Nucleus accumbens (tissue), 56 donors: ENCODE data around the gene PSMD1.
A peak's percentile ranks its signal among the peaks of the same experiment; 100 is the strongest.

Experiments used
- DNase-seq, 56 donors: peaks; one replicate each; lab custom pipeline; 2025; lab: John Stamatoyannopoulos, UW

Gene PSMD1

GRCh38 chr2:231100990-231101389 lies 44.3 kb downstream of the PSMD1 start:
- DNase-seq: no peak

DNA sequence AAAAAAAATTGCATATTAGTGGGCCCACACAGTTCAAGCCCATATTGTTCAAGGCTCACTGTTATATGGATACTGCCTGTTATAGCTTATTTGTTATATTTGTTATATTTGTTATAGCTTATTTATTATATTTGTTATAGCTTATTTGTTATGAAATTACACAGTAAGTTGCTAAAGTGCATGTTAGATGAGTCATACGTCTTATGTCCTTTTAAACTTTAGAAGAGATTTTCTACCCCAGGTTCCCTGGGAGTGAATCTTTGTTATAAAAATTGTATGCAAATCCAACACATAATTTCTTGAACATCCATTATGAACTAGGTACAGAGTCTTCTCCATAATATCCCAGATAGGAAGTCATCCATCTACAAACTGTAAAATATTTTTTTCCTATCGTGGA lies 46.1 kb downstream of the PSMD1 start:
- no peak for DNase-seq

- DNase-seq: peak in 39 of 56 donors; percentile 2 to 80 (median 18)
Measured at GRCh38 chr2:231104115-231104713, 47.5 kb downstream of the PSMD1 start.

DNA sequence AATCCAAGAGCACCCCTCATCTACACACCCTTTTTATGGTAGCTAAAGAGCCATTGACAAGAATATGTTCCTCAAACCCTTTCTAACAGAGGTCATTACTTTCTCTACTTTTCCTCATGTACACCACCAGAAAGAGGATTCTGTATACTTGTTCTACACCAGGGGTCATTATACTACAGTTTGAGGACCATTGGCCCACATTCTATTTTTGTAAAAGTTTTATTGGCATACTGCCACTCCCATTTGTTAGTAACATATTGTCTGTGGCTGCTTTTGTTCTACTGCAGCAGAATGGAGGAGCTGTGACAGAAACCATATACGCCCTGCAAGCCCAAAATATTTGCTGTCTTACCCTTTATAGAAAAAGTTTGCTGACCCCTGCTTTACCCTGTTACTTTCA lies 53.9 kb downstream of the PSMD1 start:
- DNase-seq: no peak

GRCh38 chr2:231111987-231112386 lies 55.3 kb downstream of the PSMD1 start:
- peak in 2 of 56 donors; percentile 4 to 22 for DNase-seq

DNA sequence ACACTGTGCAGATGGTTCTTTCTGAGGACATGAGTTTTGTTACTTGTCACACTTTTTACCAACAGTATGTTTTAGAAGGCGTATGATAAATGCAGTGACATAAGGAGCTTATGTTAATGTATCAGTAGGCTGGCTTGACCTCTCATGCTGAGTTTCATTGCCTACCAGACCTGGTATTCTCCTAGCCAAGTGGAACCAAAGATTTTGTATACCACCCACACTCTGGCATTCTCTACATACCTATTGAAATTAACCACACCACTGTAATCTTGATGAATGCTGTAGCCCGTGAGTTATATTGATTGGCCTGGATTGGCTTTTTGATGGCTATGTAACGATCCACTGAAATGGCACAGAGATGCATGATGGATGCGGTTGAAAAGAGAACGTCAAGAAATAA lies 56.8 kb downstream of the PSMD1 start:
- no peak for DNase-seq

DNA sequence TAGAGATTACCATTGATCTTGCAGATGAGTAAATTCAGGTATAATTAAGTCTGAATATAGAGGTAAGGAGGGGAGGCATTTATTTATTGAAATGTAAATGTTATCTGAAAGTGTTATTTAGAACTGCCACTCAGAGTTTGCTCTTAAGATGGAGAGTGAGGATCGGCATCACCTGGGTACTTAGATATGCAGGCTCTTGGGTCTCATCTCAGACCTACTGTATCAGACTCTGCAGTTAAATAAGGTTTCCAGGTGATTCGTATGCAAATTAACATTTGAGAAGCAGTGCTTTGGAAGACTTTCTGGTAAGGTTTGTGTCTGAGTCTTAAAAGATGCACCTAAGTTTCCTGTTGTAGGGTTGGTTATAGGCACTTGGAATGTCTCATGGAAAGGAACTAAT lies 59.0 kb downstream of the PSMD1 start:
- DNase-seq: no peak

DNA sequence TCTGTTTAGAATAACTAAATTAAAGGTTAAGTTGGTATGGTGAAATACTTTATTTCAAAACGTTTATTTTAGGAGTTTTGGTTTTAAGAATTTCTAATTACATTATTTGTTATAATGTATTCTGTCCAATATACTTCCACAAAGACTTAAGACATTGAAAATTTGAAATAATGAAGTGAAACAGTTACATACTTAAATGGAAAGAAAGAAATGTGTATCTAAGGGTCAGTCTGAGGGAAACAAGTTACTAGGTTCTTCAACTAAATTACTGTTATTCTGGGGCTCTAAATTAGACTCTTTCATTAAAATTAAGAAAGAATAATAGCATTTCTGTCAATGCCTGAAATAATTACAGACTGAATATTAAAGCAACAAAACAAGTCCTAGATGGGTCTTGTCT lies 60.5 kb downstream of the PSMD1 start:
- no peak for DNase-seq

- no peak for DNase-seq
Measured at GRCh38 chr2:231117922-231118613, 61.4 kb downstream of the PSMD1 start.

DNA sequence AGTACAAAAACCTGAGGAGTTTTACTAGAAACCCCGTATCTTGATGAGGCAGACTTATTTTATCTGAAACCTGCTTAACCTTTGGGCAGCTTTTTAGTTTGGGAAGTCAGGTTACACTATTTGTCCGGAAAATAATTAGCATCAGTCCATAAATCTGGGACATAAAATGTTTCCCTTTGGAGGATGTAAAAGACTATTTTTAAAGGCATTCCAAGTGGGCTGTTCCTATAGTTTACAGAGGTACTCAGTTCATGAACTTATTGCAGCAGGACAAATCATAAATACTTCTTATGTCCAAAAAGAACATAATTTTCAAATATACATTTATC lies 61.9 kb downstream of the PSMD1 start:
- no peak for DNase-seq

DNA sequence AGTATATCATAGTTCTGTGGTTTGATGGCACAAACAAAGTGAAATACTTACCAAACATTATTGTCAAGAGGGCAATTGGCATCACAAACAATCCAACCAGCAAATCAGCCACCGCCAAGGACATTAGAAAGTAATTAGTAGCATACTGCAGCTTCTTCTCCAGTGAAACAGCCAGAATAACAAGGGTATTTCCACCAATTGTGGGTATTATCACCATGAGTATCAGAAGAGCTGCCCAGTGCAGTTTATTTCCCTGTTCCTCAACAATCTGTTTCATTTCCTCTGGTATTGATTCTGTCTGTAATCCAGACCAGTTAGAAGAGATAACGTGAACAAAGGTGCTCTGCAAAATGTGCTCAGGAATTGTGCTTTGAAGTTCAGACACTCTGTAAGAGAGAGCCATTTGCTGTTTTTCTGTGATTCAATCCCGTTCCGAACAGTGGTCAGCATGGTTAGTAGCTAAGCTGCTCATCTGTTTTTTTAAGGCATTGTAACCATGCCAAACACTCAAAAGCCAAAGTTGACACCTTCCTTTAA lies 66.8 kb downstream of the PSMD1 start:
- no peak for DNase-seq

- peak in 2 of 56 donors; percentile 8 to 16 for DNase-seq
Measured at GRCh38 chr2:231124838-231125568, 68.3 kb downstream of the PSMD1 start, which contains the start of gene HTR2B. TSS of gene HTR2B (minus strand) at chr2:231125042. CDS start at chr2:231123764, 1,278 bp downstream.

GRCh38 chr2:231126123-231126522 lies 69.5 kb downstream of the PSMD1 start:
- DNase-seq: no peak

DNA sequence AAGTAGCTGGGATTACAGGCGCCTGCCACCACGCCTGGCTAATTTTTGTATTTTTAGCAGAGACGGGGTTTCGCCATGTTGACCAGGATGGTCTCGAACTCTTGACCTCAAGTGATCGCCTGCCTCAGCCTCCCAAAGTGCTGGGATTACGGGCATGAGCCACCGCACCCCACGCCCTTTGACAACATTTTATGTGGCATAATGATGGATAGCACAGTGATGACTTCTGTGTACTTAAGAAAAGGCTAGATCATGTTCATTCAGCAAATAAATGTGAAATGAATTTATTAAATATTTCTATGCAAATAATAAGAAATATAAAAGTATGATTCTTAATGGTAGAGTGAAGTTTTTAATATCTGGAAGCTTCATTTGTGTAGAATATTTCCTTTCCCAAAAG lies 70.8 kb downstream of the PSMD1 start:
- DNase-seq: no peak

GRCh38 chr2:231127936-231128335 lies 71.3 kb downstream of the PSMD1 start:
- no peak for DNase-seq

- no peak for DNase-seq
Measured at GRCh38 chr2:231128541-231128940, 71.9 kb downstream of the PSMD1 start.

DNA sequence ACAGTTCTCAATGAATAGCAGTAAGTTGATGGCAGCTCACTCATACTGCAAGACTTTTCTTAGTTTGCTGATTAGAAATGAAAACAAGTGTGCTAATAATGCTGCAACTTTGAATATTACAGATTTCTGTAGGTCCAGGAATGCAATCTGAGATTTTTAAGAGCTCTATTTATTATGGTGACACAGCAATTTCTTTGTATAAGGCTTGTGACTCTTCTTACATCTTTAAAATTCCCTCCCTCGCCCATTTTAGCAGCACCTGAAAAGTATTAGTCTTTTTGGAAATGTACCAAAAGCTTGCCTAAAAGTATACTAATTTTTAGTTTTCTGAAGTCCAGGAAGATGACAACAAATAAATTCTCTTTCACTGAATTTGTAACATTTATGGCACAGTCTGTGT lies 72.5 kb downstream of the PSMD1 start:
- DNase-seq: no peak

GRCh38 chr2:231130336-231131056 lies 73.8 kb downstream of the PSMD1 start:
- no peak for DNase-seq

DNA sequence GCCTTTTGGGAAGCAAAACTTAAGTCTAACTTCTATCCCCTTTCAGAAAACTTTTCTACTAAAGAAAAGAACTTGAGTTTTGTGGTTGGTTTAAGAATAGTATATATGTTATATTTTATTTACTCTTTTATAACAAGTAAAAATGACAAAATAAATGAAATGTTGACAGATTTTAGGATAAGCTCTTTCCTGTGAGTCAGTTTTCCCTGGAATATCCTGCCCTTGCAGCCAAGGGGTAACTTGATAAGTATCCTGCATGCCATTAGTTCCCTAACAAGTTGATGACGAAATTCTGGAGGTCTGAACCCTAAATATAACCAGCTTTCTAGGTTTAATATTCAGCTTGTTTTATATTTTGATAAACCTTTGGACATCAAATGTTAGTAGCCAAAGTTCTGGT lies 75.5 kb downstream of the PSMD1 start:
- no peak for DNase-seq

- no peak for DNase-seq
Measured at GRCh38 chr2:231133365-231134099, 76.9 kb downstream of the PSMD1 start.
